Myocyte (in vitro differentiated cells): ENCODE measurements around the gene CXADR. TPM values are rescaled to one million over a fixed set of nuclear protein-coding genes. Genes with fewer than 3 reads are reported as not detected.
"Not testable (repeated sequence)": the region's sequence is repeated elsewhere in the genome, so short reads cannot be mapped to it uniquely, and the experiment has no call there.

ENCODE experiments used
- DNase-seq: peaks from one replicate; pipeline ENCODE4 v3.0.0-alpha.2; 2012; ENCODE audit warnings: low read depth
- total RNA-seq: library from RNA; depleted of rRNA; stranded (reverse); fragments of >200 nt; gene quantifications from 2 replicates; pipeline ENCODE4 v1.2.3, GENCODE V29; 2014

The CXADR gene
- total RNA-seq, 1 donor from 2014 or later: not detected

- no peak for DNase-seq
Observed at GRCh38 chr21:17501107-17502006, 11.5 kb upstream of the CXADR start.

GRCh38 chr21:17502985-17503384, 9.9 kb upstream of the CXADR start:
- DNase-seq: not testable (repeated sequence)

GRCh38 chr21:17506951-17507350, 5.9 kb upstream of the CXADR start:
- no peak for DNase-seq

- DNase-seq: no peak
Observed at GRCh38 chr21:17507591-17507990, 5.3 kb upstream of the CXADR start.

- DNase-seq: no peak
Observed at GRCh38 chr21:17513214-17514123, 626 bp downstream of the CXADR start.

- no peak for DNase-seq
Observed at GRCh38 chr21:17514124-17514845, 1.4 kb downstream of the CXADR start.

GRCh38 chr21:17517008-17517407, 4.2 kb downstream of the CXADR start:
- DNase-seq: not testable (repeated sequence)

- DNase-seq: no peak
Observed at GRCh38 chr21:17519208-17519738, 6.4 kb downstream of the CXADR start.

GRCh38 chr21:17519965-17520609, 7.2 kb downstream of the CXADR start:
- no peak for DNase-seq

- DNase-seq: no peak
Observed at GRCh38 chr21:17523007-17523451, 10.2 kb downstream of the CXADR start.

- DNase-seq: not testable (repeated sequence)
Observed at GRCh38 chr21:17523979-17524494, 11.2 kb downstream of the CXADR start.

GRCh38 chr21:17524635-17525034, 11.8 kb downstream of the CXADR start:
- DNase-seq: no peak

GRCh38 chr21:17526776-17527175, 13.9 kb downstream of the CXADR start:
- no peak for DNase-seq

- DNase-seq: no peak
Observed at GRCh38 chr21:17527240-17527639, 14.4 kb downstream of the CXADR start.

GRCh38 chr21:17527711-17528110, 14.9 kb downstream of the CXADR start:
- DNase-seq: no peak

- no peak for DNase-seq
Observed at GRCh38 chr21:17529648-17530047, 16.8 kb downstream of the CXADR start.

- no peak for DNase-seq
Observed at GRCh38 chr21:17532292-17532691, 19.4 kb downstream of the CXADR start.

GRCh38 chr21:17536381-17536780, 23.5 kb downstream of the CXADR start:
- no peak for DNase-seq

- no peak for DNase-seq
Observed at GRCh38 chr21:17537299-17537698, 24.5 kb downstream of the CXADR start.

GRCh38 chr21:17538576-17538975, 25.7 kb downstream of the CXADR start:
- no peak for DNase-seq
